Activated CD8-positive, alpha-beta memory T cell treated with anti-CD3 and anti-CD28 coated beads, Interleukin-2, amount 50 U/mL, for 48 hours (primary cell): Measurements from ENCODE around the gene STAB2.

ENCODE experiments used
- DNase-seq: peaks from one replicate; pipeline ENCODE4 v3.0.0-alpha.2; 2020

Gene STAB2

DNA sequence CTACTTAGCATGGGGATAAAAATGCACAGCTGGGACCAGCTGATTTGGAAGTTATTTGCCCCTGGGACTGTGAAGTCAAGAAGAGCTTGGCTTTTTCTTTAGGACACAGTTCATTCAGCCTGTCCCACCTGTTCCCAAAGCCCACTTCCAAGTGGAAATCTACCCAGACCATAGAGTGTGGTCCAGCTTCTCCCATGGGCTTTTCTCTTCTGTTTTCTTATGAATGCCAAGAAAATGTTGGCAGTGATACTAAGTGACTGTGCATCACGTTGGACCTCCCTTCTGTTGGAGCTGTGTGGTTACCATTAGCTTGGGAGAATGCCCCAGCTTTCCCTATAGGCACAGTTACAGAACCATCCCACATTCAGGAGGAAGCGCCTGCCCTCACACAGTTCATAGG is 164.5 kb downstream of the STAB2 start:
- no peak for DNase-seq

DNA sequence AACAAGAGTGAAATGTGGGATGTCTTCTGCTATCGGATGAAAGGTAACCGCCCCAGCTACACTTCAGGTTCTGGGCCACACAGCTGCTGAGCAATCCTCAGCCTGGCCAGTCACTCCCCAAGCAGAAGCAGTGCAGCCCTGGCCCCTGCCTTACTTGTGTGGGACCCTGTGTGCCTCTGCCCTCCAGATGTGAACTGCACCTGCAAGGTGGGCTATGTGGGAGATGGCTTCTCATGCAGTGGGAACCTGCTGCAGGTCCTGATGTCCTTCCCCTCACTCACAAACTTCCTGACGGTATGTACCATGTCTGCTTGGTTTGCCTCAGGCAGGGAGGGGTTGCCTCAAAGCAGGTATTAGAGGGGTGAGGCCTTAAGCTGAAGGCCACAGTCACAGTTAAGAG is 168.4 kb downstream of the STAB2 start:
- DNase-seq, result no peak

DNA sequence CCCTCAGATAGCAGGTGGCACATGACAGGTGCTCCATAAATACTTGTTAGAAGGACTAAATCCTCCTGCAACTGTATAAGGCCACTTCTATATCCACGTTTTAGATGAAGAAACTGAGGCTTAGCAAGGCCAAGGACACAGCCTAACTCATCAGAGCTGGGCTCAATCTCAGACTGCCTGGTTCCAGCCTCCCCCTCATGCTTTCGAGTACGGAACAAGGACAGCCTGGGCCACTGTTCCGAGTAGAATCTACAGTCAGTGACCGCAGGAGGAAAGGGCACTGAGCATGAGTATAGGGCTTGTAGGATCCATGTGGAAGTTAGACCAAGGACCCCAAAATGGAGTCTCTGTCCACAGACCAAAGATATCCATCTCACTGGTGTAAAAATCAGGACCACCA is 169.4 kb downstream of the STAB2 start:
- no peak for DNase-seq

- no peak for DNase-seq
Observed at GRCh38 chr12:103757248-103757647, 170.2 kb downstream of the STAB2 start.

DNA sequence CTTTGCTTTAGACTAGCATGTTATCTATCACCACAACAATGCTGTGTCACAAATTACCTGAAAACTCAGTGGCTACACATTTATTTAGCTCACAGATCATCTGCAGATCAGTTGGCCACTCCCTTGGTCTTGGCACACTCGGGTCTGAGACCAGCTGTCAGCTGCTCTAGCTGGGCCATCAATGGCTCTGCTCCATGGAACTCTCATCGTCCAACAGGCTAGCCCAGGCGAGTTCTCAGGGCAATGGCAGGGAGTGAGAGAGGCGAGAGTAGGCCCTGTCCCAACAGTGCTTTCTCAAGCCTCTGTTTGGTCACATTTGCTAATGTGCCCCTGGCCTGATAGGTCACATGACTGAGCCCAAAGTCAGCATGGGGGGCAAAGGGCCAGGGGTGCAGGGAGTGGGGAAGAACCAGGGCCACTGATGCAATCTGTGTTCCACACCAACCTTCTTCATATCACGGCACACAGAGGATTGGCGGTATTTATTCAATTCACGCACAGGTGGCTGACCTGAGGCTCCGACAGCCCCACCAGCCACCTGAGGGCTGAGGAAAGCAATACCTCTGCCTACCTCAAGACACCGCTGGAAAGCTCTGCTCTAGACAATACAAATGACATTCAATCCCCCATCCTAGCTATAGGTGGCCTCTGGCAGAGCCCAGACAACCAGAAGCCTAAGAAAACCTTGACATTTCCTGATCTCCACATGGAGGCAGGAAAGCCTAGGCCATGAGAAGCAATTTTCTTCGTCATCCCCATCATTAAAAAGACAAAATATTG is 171.4 kb downstream of the STAB2 start:
- DNase-seq, result no peak

DNA sequence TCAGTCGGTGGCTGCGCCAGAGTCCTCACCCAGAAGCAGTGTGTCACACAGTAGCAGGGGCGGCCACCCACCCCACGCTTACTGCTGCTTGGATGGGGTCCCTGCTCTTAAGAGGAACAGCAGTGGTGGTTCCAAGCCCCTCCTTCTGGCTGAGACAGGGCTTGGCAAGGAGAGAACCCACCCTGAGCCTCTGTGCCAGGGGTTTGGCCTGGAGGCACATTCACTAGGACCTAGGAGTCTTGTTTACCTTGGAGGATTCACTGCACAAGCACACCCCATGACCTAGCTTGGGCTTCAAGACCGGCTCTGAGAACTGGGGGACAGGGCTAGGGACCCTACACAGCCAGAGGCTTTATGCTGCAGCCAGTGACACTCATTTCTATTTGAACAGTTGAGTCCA is 175.4 kb downstream of the STAB2 start:
- DNase-seq, result no peak

GRCh38 chr12:103765322-103765721 is 178.2 kb downstream of the STAB2 start:
- DNase-seq, result no peak

- no peak for DNase-seq
Observed at GRCh38 chr12:103766028-103766427, 179.0 kb downstream of the STAB2 start.

GRCh38 chr12:103768467-103769123 is 181.5 kb downstream of the STAB2 start:
- DNase-seq, result no peak

DNA sequence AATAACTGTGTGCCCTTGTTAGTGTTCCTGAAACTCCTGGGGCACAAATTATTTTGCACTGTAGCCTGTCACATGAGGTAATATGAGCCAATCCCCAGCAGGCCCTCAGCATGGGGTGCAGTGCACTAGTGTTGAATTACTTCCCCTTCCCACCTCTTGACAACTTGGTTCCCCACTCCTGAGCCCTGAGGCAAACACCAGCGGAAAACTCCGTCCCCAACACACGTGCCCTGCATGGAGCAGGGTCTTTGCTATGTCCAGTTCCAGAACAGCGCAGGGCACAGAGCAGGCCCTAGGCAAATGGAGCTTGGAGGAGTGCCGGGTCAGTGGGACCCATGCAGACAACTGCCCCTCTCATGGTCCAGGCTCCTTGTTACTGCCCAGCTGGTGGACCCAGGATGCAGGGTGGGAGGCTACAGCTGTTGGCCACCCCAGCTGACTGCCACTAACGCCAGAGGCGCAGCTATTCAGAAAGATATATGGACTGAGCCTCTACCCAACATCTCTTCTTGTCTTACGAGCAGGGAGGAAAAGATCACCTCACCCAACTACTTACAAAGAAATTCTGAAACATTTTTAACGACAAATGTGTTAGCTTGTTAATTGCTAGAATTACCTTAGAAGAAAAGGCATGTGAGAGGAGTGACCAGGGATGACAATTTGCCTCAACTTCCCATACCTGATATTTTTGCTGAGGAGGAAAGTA is 182.3 kb downstream of the STAB2 start:
- DNase-seq, result no peak

GRCh38 chr12:103771466-103771865 is 184.4 kb downstream of the STAB2 start:
- DNase-seq, result no peak

DNA sequence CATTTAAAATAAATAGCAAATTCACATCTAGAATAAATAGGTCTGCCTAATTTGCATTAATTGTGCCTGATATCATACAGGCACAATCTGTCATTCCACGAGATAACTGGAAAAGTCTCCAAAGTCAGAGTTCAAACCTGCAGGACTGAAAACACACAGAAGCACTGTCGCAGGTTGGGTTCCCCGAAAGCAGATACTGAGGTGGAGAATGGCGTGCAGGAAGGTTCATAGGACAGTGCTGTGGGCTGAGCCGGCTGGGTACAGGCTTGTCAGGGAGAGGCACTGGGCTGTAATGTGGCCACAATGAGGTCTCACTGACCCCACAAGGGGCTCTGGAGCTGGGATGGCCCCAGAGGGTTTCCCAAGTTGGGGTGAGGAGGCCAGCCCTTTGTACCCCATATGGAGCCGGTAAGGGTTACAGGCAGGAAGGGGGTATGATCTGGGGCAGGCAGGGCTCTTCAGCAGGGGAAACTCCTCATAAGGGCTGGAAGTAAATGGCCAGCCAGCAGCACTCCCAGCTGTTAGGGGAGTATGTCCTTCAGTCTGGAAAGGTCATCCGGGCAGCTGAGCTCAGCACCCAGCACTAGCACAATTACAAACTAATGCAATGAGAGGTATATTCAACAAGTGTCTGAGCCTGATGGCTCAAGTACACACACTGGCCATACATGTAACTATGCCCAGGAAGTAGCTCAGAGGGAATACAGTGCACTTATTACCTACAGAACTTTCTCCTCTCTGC is 185.5 kb downstream of the STAB2 start:
- DNase-seq, result no peak

DNA sequence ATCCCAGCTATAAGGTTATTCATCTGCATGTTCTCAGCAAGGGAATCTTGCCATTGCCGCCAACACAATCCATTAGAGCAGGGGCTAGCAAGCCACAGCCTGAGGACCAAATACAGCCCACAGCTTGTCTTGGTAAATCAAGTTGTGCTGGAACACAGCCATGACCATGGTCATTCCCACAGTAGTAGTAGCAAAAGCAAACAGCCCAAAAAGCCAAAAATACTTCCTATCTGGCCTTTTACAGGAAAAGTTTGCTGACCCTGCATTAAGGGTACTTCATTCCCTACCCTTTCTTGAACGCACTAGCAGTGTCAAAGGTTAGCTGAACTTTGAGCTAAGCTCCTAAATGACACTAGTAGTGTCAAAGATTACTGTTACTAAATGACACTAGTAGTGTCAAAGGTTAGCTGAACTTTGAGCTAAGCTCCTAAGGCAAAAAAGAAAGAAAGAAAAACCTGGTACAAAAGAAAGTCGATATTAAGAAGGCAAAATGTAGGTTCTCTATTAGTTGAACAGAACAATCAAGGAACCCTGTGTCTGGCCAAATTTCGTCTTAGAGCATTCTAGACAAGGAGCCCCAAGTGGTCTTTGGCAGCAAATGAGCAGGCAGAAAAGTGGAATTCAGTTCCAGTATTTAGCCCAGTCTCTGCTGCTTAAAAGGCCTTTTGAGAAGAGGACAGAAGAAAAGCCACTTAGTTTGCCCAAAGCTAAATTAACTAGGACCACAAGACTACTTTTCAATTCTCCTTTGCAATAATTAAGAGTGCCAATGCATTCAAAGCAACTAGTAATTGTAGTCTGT is 186.2 kb downstream of the STAB2 start:
- no peak for DNase-seq

- no peak for DNase-seq
Observed at GRCh38 chr12:103774977-103775560, 188.0 kb downstream of the STAB2 start.

- no peak for DNase-seq
Observed at GRCh38 chr12:103778781-103779180, 191.7 kb downstream of the STAB2 start.

GRCh38 chr12:103779410-103780092 is 192.5 kb downstream of the STAB2 start:
- DNase-seq, result no peak

DNA sequence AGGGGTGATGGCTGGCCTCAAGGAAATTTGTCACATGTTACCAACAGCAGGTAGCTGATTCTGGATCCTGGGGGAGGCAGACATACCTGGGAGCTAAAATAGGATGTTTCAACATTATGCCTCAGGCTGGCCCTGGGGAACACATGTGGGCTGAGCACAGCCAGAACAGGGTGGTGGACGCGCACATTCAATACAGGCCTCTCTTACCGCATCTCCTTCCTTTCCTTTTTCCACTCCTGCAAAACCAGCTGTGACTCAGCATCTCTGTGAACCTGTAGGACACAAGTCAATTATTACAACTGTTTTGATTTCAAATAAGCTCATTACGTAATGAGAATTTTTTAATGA is 193.0 kb downstream of the STAB2 start:
- no peak for DNase-seq

DNA sequence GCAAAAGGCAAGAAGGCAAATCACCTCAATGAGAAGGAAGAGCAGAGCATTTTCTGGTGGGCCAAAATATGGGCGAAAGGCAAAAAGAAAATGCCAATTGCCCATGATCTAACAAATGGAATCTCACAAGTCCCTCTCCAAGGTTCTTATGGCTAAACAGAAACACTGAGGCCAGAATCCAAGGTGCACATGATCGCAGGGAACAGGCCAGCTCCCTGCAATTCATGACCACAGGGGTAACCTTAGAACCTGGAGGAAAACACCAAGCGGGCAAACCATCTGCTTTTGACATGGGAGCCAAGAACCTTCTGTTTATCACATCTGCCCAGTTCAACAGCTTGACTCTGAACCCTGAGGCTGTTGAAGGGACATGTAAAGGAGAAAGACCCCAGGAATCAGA is 193.9 kb downstream of the STAB2 start:
- DNase-seq, result no peak

DNA sequence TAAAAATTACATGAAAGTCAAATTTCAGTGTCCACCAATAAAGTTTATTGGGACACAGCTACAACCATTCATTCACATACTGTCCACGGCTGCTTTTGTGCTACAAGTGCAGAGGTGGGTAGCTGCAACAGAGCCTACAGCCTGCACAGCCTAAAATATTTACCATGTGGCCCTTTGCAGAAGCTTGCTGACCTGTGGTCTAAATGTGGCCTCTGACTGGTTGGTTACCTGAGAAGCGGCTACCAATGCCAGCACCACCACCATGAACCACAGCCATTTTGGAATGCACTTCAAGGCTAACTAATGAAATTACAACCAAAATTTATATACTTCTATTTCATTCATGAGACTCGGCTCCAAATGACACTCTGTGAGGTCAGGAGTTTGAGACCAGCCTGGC is 195.3 kb downstream of the STAB2 start:
- no peak for DNase-seq

- no peak for DNase-seq
Observed at GRCh38 chr12:103783744-103784664, 196.9 kb downstream of the STAB2 start.
